ENCODE data around the gene BHLHE40. TPM values are rescaled to one million over a fixed set of nuclear protein-coding genes. Genes with fewer than 3 reads are reported as not detected.

BHLHE40 gene
- total and polyA plus RNA-seq, 2 of the 13 experiments (the other 11 are each of a cell fraction or from before 2014, with no cell fraction given): 1.8 to 51.0 TPM

GRCh38 chr3:4979428-4980228, at the start of gene BHLHE40 (continued):
- TF ChIP-seq ZNF614 (CRISPR knock-in tag; IDR thresholded peaks at IDR 0.05; ENCODE audit: borderline replicate concordance) (no peak; the same call in 1 of the 2 replicates), ZFY (CRISPR knock-in tag; IDR thresholded peaks at IDR 0.05) (peak; percentile 71), KLF11 (CRISPR knock-in tag; IDR thresholded peaks at IDR 0.05) (no peak), ZSCAN12 (CRISPR knock-in tag; IDR thresholded peaks at IDR 0.05) (0 out of 2 replicates have a peak, but pooled peaks have one; percentile 72), HOXA9 (CRISPR knock-in tag; IDR thresholded peaks at IDR 0.05; ENCODE audit: borderline replicate concordance) (peak; percentile 86), ZBTB7A (CRISPR knock-in tag; IDR thresholded peaks at IDR 0.05) (peak; percentile 47; the same call in 1 of the 2 replicates), PLSCR1 (CRISPR knock-in tag; IDR thresholded peaks at IDR 0.05; ENCODE audit: borderline replicate concordance) (no peak; the same call in 1 of the 2 replicates), ARID4A (CRISPR knock-in tag; IDR thresholded peaks at IDR 0.05; ENCODE audit: borderline replicate concordance) (peak; percentile 62), SMARCC2 (IDR thresholded peaks at IDR 0.05) (no peak), E2F2 (CRISPR knock-in tag; IDR thresholded peaks at IDR 0.05; ENCODE audit: borderline replicate concordance) (peak; percentile 45; the same call in 1 of the 2 replicates), ZNF598 (CRISPR knock-in tag; IDR thresholded peaks at IDR 0.05; ENCODE audit: borderline replicate concordance) (peak; percentile 54; the same call in 1 of the 2 replicates), ZNF44 (CRISPR knock-in tag; IDR thresholded peaks at IDR 0.05) (no peak), ZNF136 (CRISPR knock-in tag; IDR thresholded peaks at IDR 0.05; ENCODE audit: low read depth) (no peak), FOXA3 (CRISPR knock-in tag; IDR thresholded peaks at IDR 0.05) (peak; percentile 23; the same call in 1 of the 2 replicates), ZBTB3 (CRISPR knock-in tag; IDR thresholded peaks at IDR 0.05; ENCODE audit: borderline replicate concordance, low read depth) (no peak), ZNF430 (CRISPR knock-in tag; IDR thresholded peaks at IDR 0.05) (no peak), NFRKB (IDR thresholded peaks at IDR 0.05) (no peak), PAF1 (CRISPR knock-in tag; IDR thresholded peaks at IDR 0.05) (peak; percentile 3; the same call in 1 of the 2 replicates), POLR2AphosphoS5 (IDR thresholded peaks at IDR 0.05; ENCODE audit: low read depth, low read length) (peak; percentile 92), ERF (CRISPR knock-in tag; IDR thresholded peaks at IDR 0.05) (peak; percentile 13; the same call in 1 of the 2 replicates), ZNF354B (CRISPR knock-in tag; IDR thresholded peaks at IDR 0.05) (peak; percentile 75; the same call in 1 of the 2 replicates), ZNF275 (CRISPR knock-in tag; IDR thresholded peaks at IDR 0.05; ENCODE audit: borderline replicate concordance) (peak; percentile 48; the same call in 1 of the 2 replicates)
